Measurements from ENCODE around the gene DBH.

DBH gene

GRCh38 chr9:133650026-133650425, 13.9 kb downstream of the DBH start:
- no peak for TF ChIP-seq CTCF (conservative IDR thresholded peaks at IDR 0.05; ENCODE audit: low read length)
- H3K4me3 ChIP-seq (ENCODE audit: low read length) = no peak overlapping the region
- DNase-seq (ENCODE audit: low read depth) = no peak

- no peak for TF ChIP-seq CTCF (conservative IDR thresholded peaks at IDR 0.05; ENCODE audit: low read length)
- no peak overlapping the region for H3K4me3 ChIP-seq (ENCODE audit: low read length)
- no peak for DNase-seq (ENCODE audit: low read depth)
These were observed 17.5 kb downstream of the DBH start for GRCh38 chr9:133653638-133654037.

- no peak overlapping the region for H3K4me3 ChIP-seq (ENCODE audit: low read length)
- DNase-seq (ENCODE audit: low read depth) = no peak
- TF ChIP-seq CTCF (conservative IDR thresholded peaks at IDR 0.05; ENCODE audit: low read length) = no peak
These were observed 18.8 kb downstream of the DBH start for GRCh38 chr9:133654736-133655657.

- TF ChIP-seq CTCF (conservative IDR thresholded peaks at IDR 0.05; ENCODE audit: low read length) = no peak
- no peak for DNase-seq (ENCODE audit: low read depth)
- no peak overlapping the region for H3K4me3 ChIP-seq (ENCODE audit: low read length)
These were observed 19.5 kb downstream of the DBH start for GRCh38 chr9:133655701-133656100.

GRCh38 chr9:133656211-133657119, 20.3 kb downstream of the DBH start:
- TF ChIP-seq CTCF (conservative IDR thresholded peaks at IDR 0.05; ENCODE audit: low read length) = no peak
- no peak for DNase-seq (ENCODE audit: low read depth)
- H3K4me3 ChIP-seq (ENCODE audit: low read length) = no peak overlapping the region

- DNase-seq (ENCODE audit: low read depth) = no peak
- H3K4me3 ChIP-seq (ENCODE audit: low read length) = no peak overlapping the region
- no peak for TF ChIP-seq CTCF (conservative IDR thresholded peaks at IDR 0.05; ENCODE audit: low read length)
These were observed 21.0 kb downstream of the DBH start for GRCh38 chr9:133657120-133657661.
